Peyer's patch (tissue), 4 donors: Measurements from ENCODE around the gene SMC3.

ENCODE experiments used
- POLR2A ChIP-seq, 2 donors: fragments of 450-650 bp; IDR thresholded peaks; one replicate each; pipeline ENCODE4 v1.5.1; 2017; ENCODE audit warnings: antibody characterized with exemption in 2 of 2, mild to moderate bottlenecking in 2 of 2, moderate library complexity in 2 of 2
- TF ChIP-seq, protein P1 (sequence below), 6 experiments: fragments of 450-650 bp in 4 of 6; fragments of 200-600 bp in 2 of 6; sonication (generic) in 1 of 6; IDR thresholded peaks; one replicate each; pipeline ENCODE4 v1.5.1; 2017 to 2019; ENCODE audit warnings: antibody characterized with exemption in 6 of 6, mild to moderate bottlenecking in 3 of 6, moderate library complexity in 1 of 6

DNA sequence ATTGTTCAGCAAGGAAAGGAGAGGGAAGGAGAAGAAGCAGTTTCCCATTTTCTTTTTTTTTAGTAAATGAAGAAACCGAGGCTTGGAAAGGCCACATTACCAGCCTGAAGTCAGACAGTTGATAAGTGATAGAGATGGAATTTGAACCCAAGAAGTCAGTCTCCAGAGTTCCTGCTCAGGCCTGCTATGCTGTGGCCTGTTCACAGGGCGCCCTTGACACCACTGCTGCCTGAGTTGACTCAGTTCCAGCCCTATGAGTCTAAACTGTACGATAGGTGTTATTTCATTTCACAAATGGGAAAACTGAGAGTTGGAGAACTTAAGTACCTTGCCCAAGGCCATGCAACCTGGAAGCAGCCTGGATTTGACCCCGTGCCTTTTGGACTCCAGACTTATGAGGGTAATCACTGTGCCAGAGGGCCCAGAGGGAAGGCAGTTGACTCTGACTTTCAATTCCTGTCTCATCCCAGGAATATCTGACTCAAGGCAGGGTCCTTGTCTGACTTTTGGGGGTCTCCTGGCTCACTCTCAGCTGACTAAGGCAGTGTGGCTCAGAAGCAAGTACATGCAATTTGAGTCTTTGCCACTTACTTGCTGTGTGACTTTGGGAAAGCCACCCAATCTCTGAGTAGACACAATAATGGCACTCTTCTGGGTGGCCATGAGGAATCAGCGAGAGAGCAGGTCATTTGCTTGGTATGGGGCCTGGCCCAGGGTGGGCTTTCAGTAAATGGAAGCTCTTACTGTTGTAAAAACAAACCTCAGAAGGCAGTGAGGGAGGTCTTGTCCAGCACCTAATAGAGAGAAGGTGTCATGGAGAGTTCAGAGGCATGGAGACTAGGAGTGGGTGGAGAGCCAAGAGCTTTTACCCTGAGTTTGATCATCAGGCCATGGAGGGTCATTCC is 58.7 kb downstream of the SMC3 start:
- no peak for TF ChIP-seq POLR2A (IDR thresholded peaks at IDR 0.05)
- TF ChIP-seq, protein P1, sequence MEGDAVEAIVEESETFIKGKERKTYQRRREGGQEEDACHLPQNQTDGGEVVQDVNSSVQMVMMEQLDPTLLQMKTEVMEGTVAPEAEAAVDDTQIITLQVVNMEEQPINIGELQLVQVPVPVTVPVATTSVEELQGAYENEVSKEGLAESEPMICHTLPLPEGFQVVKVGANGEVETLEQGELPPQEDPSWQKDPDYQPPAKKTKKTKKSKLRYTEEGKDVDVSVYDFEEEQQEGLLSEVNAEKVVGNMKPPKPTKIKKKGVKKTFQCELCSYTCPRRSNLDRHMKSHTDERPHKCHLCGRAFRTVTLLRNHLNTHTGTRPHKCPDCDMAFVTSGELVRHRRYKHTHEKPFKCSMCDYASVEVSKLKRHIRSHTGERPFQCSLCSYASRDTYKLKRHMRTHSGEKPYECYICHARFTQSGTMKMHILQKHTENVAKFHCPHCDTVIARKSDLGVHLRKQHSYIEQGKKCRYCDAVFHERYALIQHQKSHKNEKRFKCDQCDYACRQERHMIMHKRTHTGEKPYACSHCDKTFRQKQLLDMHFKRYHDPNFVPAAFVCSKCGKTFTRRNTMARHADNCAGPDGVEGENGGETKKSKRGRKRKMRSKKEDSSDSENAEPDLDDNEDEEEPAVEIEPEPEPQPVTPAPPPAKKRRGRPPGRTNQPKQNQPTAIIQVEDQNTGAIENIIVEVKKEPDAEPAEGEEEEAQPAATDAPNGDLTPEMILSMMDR (IDR thresholded peaks at IDR 0.05), result no peak
